Stimulated activated CD4-positive, alpha-beta T cell treated with anti-CD3 and anti-CD28 coated beads, Interleukin-4, amount 100 ng/mL, for 24 hours (primary cell): ENCODE data around the gene RITA1.
A peak's percentile ranks its signal among the peaks of the same experiment; 100 is the strongest.
"Not testable (repeated sequence)": the region's sequence is repeated elsewhere in the genome, so short reads cannot be mapped to it uniquely, and the experiment has no call there.

Experiments
- DNase-seq: peaks from one replicate; pipeline ENCODE4 v3.0.0-alpha.2; 2020

Gene RITA1, protein sequence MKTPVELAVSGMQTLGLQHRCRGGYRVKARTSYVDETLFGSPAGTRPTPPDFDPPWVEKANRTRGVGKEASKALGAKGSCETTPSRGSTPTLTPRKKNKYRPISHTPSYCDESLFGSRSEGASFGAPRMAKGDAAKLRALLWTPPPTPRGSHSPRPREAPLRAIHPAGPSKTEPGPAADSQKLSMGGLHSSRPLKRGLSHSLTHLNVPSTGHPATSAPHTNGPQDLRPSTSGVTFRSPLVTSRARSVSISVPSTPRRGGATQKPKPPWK

DNA sequence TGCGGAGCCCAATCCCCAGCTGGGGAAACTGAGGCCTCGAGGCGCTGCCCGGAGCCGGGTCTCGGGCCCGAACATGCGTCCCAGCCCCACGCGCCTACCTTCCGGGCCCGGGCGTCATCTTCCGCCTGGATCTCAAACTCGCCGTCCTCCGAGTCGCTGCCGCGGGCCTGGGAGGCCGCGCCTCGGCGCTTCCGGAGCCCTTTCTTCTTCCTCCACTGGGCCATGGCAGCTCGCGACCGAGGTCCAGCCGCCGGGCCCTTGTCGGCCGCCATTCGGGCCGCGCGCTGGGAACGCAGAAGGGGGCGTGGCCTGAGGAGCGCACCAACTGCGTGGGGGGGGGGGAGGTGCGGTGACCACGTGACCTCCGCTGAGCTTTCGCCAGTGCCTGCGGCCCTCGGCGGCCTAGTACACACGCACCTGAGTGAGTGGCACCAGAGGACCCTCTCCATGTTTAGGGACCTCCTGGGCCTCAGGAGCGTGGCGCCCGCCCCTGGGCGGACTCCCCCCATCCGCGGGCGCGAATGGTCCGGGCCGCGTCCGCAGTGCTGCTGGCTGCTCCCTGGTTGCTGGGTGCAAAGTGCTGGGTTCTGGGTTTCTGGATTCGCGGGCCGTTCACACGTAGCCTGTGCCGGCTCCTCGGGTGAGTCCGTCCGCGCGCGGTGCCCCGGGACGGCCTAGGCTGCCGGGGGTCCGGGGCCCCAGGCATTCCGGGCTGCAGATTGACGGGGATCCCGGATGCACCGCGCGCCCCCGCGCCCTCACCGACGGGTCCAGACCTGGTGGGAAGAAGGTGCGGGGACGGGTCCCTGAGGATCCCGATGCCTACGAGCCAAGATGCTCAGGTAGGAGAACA, at the start of gene RITA1, which contains the start of gene DDX54:
TSS of gene RITA1 (plus strand) at position 542 of the 853 bp plus-strand sequence. CDS start 1,026 bp downstream, outside the sequence.
TSS of gene DDX54 (minus strand) at position 299 of the 853 bp plus-strand sequence. CDS start at position 272, 27 bp downstream.
- peak; percentile 82 for DNase-seq

- peak; percentile 61 for DNase-seq
Observed at GRCh38 chr12:113136128-113136989, 49.2 kb upstream of the RITA1 start.

- no peak for DNase-seq
Observed at GRCh38 chr12:113136990-113137511, 48.5 kb upstream of the RITA1 start.

- no peak for DNase-seq
Observed at GRCh38 chr12:113137861-113138783, 47.4 kb upstream of the RITA1 start.

GRCh38 chr12:113138826-113139225, 46.7 kb upstream of the RITA1 start:
- DNase-seq = no peak

- DNase-seq = no peak
Observed at GRCh38 chr12:113140706-113141105, 44.8 kb upstream of the RITA1 start.

GRCh38 chr12:113141716-113142115, 43.8 kb upstream of the RITA1 start:
- DNase-seq = not testable (repeated sequence)

- DNase-seq = no peak
Observed at GRCh38 chr12:113142173-113142885, 43.2 kb upstream of the RITA1 start.

DNA sequence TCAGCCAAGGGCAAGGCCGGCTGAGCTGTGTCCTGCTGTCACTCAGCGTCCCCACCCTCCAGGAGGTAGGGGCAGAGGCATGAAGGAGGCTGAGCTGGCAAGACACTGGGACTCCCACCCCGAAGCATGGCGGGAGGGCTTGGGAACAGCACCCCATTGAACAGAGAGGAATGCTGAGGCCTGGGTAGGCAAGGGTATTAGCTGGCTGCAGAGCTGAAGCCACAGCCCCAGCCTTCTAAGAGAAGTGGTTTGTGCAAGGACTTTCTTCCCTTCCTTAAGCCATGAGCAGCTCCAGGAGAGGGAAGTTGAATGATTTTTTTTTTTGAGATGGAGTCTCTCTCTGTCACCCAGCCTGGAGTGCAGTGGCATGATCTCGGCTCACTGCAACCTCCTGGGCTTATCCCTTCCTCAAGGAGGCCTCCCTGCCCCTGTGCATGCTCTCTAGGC, 42.6 kb upstream of the RITA1 start:
- no peak for DNase-seq

GRCh38 chr12:113143959-113144358, 41.6 kb upstream of the RITA1 start:
- no peak for DNase-seq

- DNase-seq = no peak
Observed at GRCh38 chr12:113144806-113145205, 40.7 kb upstream of the RITA1 start.

GRCh38 chr12:113145720-113146551, 39.6 kb upstream of the RITA1 start:
- no peak for DNase-seq

GRCh38 chr12:113146999-113147398, 38.5 kb upstream of the RITA1 start:
- DNase-seq = no peak

DNA sequence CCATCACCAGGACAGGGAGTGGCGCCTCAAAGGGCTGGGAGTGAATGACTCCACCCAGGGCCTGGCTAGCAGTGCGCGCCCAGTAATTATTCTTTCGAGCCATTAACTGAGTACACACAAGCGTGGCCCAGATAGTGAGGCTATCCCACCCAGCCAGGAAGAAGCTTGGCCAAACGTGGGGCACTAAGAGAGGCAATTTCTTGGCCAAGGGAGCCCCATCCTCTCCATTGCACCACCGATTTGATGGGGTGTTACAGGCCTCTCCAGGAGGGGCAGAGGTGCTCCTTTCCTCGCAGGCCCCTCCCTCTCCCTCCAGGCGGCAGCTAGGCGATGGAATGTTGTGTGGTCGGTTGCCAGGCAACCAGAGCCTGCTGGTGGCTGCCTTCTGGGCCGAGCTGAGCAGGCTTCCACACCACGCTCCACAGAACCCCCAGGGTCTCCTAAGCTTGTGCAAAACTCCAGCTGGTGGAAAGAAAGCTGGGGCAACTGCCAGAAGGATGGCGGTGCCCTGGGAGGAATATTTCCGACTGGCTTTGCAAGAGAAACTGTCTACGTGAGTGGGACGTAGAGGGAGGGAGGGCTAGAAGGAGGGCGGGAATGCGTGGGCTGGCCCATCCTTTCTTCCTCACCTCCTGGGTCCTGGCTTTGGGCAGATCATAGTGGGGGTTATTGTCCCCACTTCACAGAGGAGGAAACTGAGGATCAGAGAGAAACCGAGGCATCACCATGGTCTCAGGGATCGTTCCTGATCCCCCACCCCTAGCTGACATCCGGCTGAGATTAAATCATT, 36.0 kb upstream of the RITA1 start, which contains the start of gene CFAP73:
TSS of gene CFAP73 (plus strand) at position 364 of the 790 bp plus-strand sequence. CDS start at position 498, 134 bp downstream.
- DNase-seq = no peak

- no peak for DNase-seq
Observed at GRCh38 chr12:113151655-113152054, 33.9 kb upstream of the RITA1 start.

- DNase-seq = no peak
Observed at GRCh38 chr12:113152196-113152834, 33.2 kb upstream of the RITA1 start.

DNA sequence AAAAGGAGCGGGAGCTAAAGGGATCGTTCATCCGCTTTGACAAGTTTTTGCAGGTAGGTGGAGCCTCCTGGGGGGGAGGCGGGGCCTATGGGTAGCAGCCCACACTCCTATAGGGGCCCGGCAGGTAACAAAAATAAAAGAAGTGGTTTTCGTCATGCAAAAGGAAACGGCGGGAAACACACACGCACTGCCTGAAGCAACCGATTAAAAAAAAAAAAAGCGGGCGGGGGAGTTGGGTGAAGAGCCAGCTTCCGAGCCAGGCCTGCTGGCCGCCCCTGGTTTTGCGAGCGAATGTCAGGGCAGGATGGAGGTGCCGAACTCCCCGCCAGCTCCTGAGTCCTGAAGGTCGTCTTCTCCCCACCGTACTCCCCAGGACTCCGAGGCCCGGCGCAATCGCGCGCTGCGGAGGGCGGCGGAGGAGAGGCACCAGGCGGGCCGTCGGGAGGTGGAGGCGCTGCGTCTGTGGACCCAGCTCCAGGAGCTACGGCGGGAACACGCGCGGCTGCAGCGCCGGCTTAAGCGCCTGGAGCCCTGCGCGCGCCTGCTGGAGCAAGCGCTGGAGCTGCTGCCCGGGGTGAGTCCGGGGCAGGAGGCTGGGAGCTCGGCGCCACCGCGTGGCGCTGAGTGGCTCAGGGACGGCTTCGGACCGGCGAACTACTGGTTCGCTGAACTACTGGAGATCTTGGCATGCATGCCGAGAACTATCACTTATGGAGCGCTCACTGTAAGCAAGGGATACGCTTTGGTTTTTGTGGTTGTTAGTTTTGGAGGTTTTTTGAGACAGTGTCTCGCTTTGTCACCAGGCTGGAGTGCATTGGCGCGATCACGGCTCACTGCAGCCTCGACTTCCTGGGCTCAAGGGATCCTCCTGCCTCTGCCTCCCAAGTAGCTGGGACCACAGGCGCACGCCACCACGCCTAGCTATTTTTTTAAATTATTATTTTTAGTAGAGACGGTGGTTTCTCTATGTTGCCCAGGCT, 32.4 kb upstream of the RITA1 start:
- DNase-seq = peak; percentile 58
